ENCODE data around the gene LRRD1. TPM values are rescaled to one million over a fixed set of nuclear protein-coding genes. Genes with fewer than 3 reads are reported as not detected.

LRRD1 gene
- total RNA-seq, 4 donors from 2014 or later: 0.16 to 0.57 (median 0.31) TPM

DNA sequence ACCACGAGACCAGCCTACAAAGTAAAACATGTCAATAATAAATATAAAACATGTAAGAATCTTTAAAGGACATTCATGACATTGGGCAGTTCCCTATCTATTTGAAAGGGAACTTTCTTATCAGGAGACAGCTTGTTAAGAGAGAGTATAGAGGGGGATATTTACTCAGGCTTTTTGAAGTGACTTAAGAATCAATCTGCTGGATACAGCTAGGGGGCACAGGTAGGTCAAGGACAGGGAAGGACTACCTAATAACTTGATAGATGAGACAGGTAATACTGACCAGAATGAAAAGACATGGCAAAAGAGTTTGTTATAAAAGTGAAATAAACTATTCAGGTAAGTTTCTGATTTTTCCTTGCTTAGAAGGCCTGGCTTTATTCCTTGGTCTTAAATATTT is 21.8 kb upstream of the LRRD1 start:
- TF ChIP-seq, protein P1, sequence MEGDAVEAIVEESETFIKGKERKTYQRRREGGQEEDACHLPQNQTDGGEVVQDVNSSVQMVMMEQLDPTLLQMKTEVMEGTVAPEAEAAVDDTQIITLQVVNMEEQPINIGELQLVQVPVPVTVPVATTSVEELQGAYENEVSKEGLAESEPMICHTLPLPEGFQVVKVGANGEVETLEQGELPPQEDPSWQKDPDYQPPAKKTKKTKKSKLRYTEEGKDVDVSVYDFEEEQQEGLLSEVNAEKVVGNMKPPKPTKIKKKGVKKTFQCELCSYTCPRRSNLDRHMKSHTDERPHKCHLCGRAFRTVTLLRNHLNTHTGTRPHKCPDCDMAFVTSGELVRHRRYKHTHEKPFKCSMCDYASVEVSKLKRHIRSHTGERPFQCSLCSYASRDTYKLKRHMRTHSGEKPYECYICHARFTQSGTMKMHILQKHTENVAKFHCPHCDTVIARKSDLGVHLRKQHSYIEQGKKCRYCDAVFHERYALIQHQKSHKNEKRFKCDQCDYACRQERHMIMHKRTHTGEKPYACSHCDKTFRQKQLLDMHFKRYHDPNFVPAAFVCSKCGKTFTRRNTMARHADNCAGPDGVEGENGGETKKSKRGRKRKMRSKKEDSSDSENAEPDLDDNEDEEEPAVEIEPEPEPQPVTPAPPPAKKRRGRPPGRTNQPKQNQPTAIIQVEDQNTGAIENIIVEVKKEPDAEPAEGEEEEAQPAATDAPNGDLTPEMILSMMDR (IDR thresholded peaks at IDR 0.05; ENCODE audit: low read depth): no peak

DNA sequence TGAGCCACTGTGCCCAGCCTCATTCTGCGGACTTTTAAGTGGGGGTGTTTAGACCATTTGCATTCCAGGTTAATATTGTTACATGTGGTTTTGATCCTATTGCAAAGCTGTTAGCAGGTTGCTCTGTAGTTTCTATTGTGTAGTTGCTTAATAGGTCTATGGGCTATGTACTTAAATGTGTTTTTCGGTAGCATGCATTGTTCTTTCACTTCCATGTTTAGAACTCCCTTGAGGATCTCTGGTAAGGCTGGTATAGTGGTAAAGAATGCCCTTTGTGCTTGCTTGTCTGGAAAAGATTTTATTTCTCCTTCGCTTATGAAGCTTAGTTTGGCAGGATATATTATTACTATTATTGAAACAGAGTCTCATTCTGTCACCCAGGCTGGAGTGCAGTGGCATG is 13.4 kb upstream of the LRRD1 start:
- TF ChIP-seq, protein P1 (IDR thresholded peaks at IDR 0.05; ENCODE audit: low read depth): no peak

DNA sequence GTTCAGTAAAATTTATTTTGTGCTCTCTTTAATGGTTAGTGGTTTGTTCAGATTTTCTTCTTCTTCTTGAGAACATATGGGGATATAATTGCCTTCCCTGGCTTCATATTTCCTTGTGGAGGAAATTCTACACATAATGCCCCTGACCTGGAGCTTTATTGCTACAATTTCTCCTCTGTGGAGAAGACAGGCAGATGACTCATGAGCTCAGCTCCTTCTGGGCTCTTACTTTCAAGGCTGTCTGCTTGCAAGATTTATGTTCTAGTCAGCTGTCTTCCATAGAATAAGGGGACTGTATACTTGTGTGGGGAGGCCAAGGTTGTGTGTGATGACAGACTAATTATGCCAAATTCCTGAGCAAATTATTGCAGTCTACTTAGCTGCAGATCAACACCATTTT is 1.6 kb downstream of the LRRD1 start:
- TF ChIP-seq, protein P1 (IDR thresholded peaks at IDR 0.05; ENCODE audit: low read depth): no peak

DNA sequence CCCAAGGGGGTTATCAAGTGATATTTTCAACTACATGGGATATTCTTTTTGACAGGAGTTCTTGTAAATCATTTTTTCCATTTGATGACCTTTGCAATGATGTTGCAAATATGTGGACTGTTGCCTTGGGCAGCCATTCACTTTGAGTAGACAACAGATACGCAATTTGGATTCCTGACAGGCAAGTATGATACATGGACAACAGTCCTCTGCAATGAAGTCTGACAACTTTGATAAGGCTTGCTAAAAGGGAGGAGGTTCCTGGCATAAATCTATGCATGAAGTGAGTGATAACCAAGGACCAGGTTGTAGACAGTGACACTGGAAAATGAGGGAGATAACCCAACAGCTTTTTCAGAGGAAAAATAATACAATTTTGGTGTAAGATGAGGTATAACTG is 17.7 kb downstream of the LRRD1 start:
- TF ChIP-seq, protein P1 (IDR thresholded peaks at IDR 0.05; ENCODE audit: low read depth): no peak

DNA sequence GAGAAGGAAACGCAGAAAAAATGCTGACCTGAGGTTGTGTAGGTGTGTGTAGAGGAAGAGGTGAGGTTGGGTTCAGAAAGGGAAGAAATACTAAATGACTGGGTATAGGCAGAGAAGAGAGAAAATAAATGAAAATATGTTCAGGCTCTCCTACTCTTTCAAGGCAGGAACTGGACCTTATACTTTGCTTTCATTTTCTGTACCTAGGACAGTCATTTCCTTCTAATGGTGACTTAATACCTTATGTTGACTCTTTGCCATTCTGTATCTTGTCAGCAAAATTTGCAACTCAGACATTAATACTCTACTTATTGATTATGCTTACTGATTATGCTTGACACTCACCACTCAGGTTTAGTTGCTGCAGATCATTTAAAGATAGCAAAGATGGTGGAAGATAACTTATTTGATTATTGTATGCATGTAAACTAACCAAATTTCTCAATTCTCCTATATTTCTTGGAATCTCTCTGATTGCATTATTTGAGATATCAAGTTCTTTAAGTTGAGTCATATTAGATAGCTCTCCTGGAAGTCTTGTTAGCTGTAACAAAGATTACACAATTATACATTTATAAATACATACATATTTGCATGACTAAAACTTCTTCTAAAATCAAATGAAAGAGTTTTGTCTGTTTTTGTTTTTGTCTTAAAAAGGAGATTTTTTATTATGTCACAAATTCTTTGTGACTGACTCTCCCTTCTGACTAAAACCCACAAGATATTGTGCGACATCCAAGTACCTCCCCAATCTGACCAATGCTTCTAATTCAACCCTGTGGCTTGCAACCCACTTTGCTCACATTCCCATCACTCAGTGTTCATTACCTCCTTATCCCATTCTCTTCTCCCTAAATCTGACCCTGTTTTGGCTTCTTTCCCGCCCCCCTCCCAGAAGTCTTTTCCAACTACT is 20.0 kb downstream of the LRRD1 start:
- TF ChIP-seq, protein P1 (IDR thresholded peaks at IDR 0.05; ENCODE audit: low read depth): no peak

DNA sequence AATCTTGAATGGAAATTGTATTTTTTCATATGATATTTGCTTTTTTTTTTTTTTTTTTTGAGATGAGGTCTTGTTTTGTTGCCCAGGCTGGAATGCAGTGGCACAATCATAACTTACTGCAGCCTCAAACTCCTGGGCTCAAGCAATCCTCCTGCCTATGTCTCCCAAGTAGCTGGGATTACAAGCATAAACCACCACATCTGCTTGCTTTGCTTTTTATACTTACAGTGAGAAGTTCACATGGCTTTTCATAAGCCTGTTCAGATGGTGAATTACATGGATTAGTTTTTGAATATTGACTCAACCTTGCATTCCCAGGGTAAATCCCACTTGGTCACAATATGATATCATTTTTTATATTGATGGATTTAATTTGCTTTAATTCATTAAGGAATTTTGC is 22.0 kb downstream of the LRRD1 start:
- TF ChIP-seq, protein P1 (IDR thresholded peaks at IDR 0.05; ENCODE audit: low read depth): no peak

DNA sequence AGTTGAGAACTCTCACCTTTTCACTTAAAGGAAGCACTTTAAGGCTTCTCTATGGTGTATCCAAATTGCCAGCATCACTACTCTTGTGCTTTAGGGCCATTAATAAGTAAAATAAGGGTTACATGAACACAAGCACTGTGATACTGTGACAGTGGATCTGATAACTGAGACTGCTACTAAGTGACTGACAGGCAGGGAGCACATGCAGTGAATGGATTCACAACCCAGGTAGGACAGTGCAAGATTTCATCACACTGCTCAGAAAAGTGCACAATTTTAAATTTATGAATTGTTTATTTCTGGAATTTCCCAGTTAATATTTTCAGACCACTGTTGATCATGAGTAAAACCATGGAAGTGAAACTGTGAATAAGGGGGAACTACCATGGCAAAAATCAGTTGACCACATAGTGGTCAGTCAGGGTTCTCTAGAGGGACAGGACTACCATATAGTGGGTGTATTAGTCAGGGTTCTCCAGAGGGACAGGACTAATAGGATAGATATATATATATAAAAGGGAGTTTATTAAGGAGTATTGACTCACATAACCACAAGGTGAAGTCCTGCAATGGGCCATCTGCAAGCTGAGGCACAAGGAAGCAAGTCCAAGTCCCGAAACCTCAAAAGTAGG is 23.7 kb downstream of the LRRD1 start:
- TF ChIP-seq, protein P1 (IDR thresholded peaks at IDR 0.05; ENCODE audit: low read depth): no peak

Measured in subcutaneous adipose tissue (tissue), 4 donors.